ENCODE measurements around the gene SLC24A3.

GRCh38 chr20:19375801-19376200 is 163.4 kb downstream of the SLC24A3 start:
- TF ChIP-seq CTCF (IDR thresholded peaks at IDR 0.05; ENCODE audit: low read depth, low read length) (no peak), EZH2phosphoT487 (IDR thresholded peaks at IDR 0.05; ENCODE audit: low read depth) (no peak)
